ENCODE results near the gene SEMA6B.

- no peak for TF ChIP-seq POLR2A (IDR thresholded peaks at IDR 0.05; ENCODE audit: low read depth, low read length)
- no peak for TF ChIP-seq POLR2AphosphoS5 (IDR thresholded peaks at IDR 0.05; ENCODE audit: low read depth, low read length)
Observed at GRCh38 chr19:4606921-4607678, 47.6 kb upstream of the SEMA6B start.
